HepG2 (cell line): Measurements from ENCODE around the gene CASD1. TPM values are rescaled to one million over a fixed set of nuclear protein-coding genes. Genes with fewer than 3 reads are reported as not detected.

Source experiments
- CCAR2 ChIP-seq: fragments of 200-400 bp; formaldehyde crosslinking; optimal IDR thresholded peaks from 2 replicates; pipeline ENCODE3; 2018; ENCODE audit warnings: low read depth, mild to moderate bottlenecking, low read length, moderate library complexity
- KLF6 ChIP-seq: IDR thresholded peaks from 2 replicates; pipeline ENCODE4 v1.8.0; 2016; ENCODE audit warnings: missing biosample characterization, missing genetic modification reagents
- MED1 ChIP-seq: sonication (generic); formaldehyde crosslinking; IDR thresholded peaks from 2 replicates; pipeline ENCODE4 v1.4.0; 2020; ENCODE audit warnings: missing genetic modification reagents
- MEIS2 ChIP-seq: sonication (generic); formaldehyde crosslinking; IDR thresholded peaks from 2 replicates; pipeline ENCODE4 v1.9.0; 2021; ENCODE audit warnings: mild to moderate bottlenecking, missing genetic modification reagents
- NR2F1 ChIP-seq, 2 experiments: fragments of 450-650 bp in 1 of 2; formaldehyde crosslinking in 1 of 2; IDR thresholded peaks; 2 replicates each; pipeline versions ENCODE4 v1.5.0 to v1.6.1; 2016 to 2020; ENCODE audit warnings: mild to moderate bottlenecking in 1 of 2, missing compliant biosample characterization in 1 of 2, missing genetic modification reagents in 1 of 2, moderate library complexity in 1 of 2
- PAF1 ChIP-seq: IDR thresholded peaks from 2 replicates; pipeline ENCODE4 v1.6.1; 2016; ENCODE audit warnings: missing genetic modification reagents, missing compliant biosample characterization
- PHF20 ChIP-seq: sonication (generic); formaldehyde crosslinking; IDR thresholded peaks from 2 replicates; pipeline ENCODE4 v1.5.0; 2020; ENCODE audit warnings: mild to moderate bottlenecking, missing genetic modification reagents
- SOX13 ChIP-seq, 3 experiments: fragments of 450-650 bp in 1 of 3; sonication (generic) in 1 of 3; formaldehyde crosslinking in 1 of 3; IDR thresholded peaks in 2 of 3; conservative IDR thresholded peaks in 1 of 3; 2 replicates each; pipeline versions ENCODE4 v1.5.0 to v1.6.1; 2016 to 2020; ENCODE audit warnings: antibody characterized with exemption in 1 of 3, mild to moderate bottlenecking in 1 of 3, missing compliant biosample characterization in 1 of 3, missing genetic modification reagents in 1 of 3, moderate library complexity in 1 of 3
- ZBTB7B ChIP-seq: sonication (generic); formaldehyde crosslinking; IDR thresholded peaks from 2 replicates; pipeline ENCODE4 v1.4.0; 2020; ENCODE audit warnings: missing genetic modification reagents
- ZC3H13 ChIP-seq: sonication (generic); formaldehyde crosslinking; IDR thresholded peaks from 2 replicates; pipeline ENCODE4 v1.8.1; 2023; ENCODE audit warnings: mild to moderate bottlenecking, missing genetic modification reagents, moderate library complexity
- ZEB1 ChIP-seq: IDR thresholded peaks from 2 replicates; pipeline ENCODE4 v1.6.1; 2012; ENCODE audit warnings: mild to moderate bottlenecking, low read depth, inconsistent platforms; ENCODE audit not compliant: insufficient replicate concordance
- ZIK1 ChIP-seq: sonication (generic); formaldehyde crosslinking; IDR thresholded peaks from 2 replicates; pipeline ENCODE4 v1.5.0; 2020; ENCODE audit warnings: mild to moderate bottlenecking, low read depth, missing genetic modification reagents, borderline replicate concordance
- ZNF354B ChIP-seq: sonication (generic); formaldehyde crosslinking; IDR thresholded peaks from 2 replicates; pipeline ENCODE4 v1.8.0; 2022; ENCODE audit warnings: mild to moderate bottlenecking, missing genetic modification reagents
- ZNF567 ChIP-seq: sonication (generic); formaldehyde crosslinking; IDR thresholded peaks from 2 replicates; pipeline ENCODE4 v1.8.1; 2023; ENCODE audit warnings: mild to moderate bottlenecking, missing genetic modification reagents, borderline replicate concordance
- polyA plus RNA-seq, 8 experiments: library from polyadenylated mRNA; depleted of rRNA in 3 of 8; stranded (reverse) in 7 of 8; unstranded in 1 of 8; fragments of >200 nt; fragmentation: Illumina TruSeq in 4 of 8; extraction: Trizol in 4 of 8; gene quantifications; 2 replicates each; pipeline versions ENCODE4 v1.2.1 to v1.2.3, GENCODE V29; 2011 to 2016; ENCODE audit warnings: low read depth in 4 of 8, missing spikeins in 1 of 8, mixed read lengths in 1 of 8; ENCODE audit not compliant: insufficient read depth in 1 of 8
- total RNA-seq, 5 experiments: library from RNA; depleted of rRNA; stranded (reverse); fragments of >200 nt; fragmentation: Illumina TruSeq; extraction: Trizol; gene quantifications; 2 replicates each; pipeline ENCODE4 v1.2.3, GENCODE V29; 2016; ENCODE audit warnings: low read depth in 1 of 5
- TF ChIP-seq, protein P1 (sequence below): sonication (generic); formaldehyde crosslinking; IDR thresholded peaks from 2 replicates; pipeline ENCODE4; 2020; ENCODE audit warnings: missing genetic modification reagents, mild to moderate bottlenecking, borderline replicate concordance
- TF ChIP-seq, protein P2 (sequence below): sonication (generic); formaldehyde crosslinking; IDR thresholded peaks from 2 replicates; pipeline ENCODE4 v1.8.0; 2022; ENCODE audit warnings: missing genetic modification reagents, mild to moderate bottlenecking, moderate library complexity, borderline replicate concordance
- TF ChIP-seq, protein P3 (sequence below): sonication (generic); formaldehyde crosslinking; IDR thresholded peaks from 2 replicates; pipeline ENCODE4 v1.8.1; 2023; ENCODE audit warnings: mild to moderate bottlenecking, inconsistent platforms, moderate library complexity, missing genetic modification reagents, borderline replicate concordance
- TF ChIP-seq, protein P4 (sequence below): fragments of 450-650 bp; IDR thresholded peaks from 2 replicates; pipeline ENCODE4 v1.6.1; 2017
- TF ChIP-seq, protein P5 (sequence below): sonication (generic); formaldehyde crosslinking; IDR thresholded peaks from 2 replicates; pipeline ENCODE4 v1.5.0; 2020; ENCODE audit warnings: mild to moderate bottlenecking, low read depth, missing genetic modification reagents, borderline replicate concordance

Gene CASD1
- total and polyA plus RNA-seq, 2 of the 13 experiments (the other 11 are each of a cell fraction or from before 2014, with no cell fraction given), result 22.9 to 32.6 TPM

DNA sequence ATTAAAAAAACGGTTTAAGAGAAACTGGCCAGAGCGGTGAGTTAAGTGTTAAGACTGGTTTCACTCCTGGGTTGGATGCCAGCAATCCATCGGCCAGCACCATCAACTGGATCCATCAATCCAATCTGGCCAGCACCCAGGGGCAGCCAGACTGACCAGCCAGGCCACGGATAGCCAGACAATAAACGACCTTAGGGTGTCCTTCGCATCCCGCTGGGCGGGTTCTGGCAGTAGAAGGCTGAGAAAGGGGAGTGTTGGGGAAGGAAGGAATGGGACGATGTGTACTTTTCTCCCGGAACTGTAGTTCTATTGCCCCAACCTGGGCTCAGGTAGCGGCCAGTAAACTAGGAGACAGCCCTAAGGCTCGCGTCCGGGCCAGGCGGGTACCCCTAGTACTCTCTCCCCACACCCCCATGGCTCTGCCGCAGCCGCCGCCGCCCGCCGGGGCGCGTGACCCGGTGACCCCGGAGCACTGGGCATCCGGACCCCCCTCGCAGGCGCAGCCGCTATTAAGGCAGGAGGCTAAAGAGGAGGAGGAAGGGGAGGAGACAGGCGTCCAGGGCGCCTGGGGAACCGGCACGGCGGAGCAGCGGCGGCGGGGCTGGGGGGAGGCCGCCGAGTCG lies at the start of gene CASD1 (continued):
- TF ChIP-seq, protein P1, sequence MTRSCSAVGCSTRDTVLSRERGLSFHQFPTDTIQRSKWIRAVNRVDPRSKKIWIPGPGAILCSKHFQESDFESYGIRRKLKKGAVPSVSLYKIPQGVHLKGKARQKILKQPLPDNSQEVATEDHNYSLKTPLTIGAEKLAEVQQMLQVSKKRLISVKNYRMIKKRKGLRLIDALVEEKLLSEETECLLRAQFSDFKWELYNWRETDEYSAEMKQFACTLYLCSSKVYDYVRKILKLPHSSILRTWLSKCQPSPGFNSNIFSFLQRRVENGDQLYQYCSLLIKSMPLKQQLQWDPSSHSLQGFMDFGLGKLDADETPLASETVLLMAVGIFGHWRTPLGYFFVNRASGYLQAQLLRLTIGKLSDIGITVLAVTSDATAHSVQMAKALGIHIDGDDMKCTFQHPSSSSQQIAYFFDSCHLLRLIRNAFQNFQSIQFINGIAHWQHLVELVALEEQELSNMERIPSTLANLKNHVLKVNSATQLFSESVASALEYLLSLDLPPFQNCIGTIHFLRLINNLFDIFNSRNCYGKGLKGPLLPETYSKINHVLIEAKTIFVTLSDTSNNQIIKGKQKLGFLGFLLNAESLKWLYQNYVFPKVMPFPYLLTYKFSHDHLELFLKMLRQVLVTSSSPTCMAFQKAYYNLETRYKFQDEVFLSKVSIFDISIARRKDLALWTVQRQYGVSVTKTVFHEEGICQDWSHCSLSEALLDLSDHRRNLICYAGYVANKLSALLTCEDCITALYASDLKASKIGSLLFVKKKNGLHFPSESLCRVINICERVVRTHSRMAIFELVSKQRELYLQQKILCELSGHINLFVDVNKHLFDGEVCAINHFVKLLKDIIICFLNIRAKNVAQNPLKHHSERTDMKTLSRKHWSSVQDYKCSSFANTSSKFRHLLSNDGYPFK (CRISPR knock-in tag), result no peak
- TF ChIP-seq ZNF354B (CRISPR knock-in tag) (no peak), ZBTB7B (CRISPR knock-in tag) (peak; percentile 56; the same call in 1 of the 2 replicates), ZC3H13 (no peak), PHF20 (CRISPR knock-in tag) (peak; percentile 12; the same call in 1 of the 2 replicates), ZEB1 (peak; percentile 38), KLF6 (CRISPR knock-in tag) (no peak), ZIK1 (CRISPR knock-in tag) (no peak), SOX13 (IDR thresholded peaks at IDR 0.05) (no peak), SOX13 (CRISPR knock-in tag; conservative IDR thresholded peaks at IDR 0.05 in 1 of 2, IDR thresholded peaks at IDR 0.05 in 1 of 2) (no peak), CCAR2 (no peak), ZNF567 (0 out of 2 replicates have a peak, but pooled peaks have one; percentile 25), MEIS2 (CRISPR knock-in tag) (no peak; the same call in 1 of the 2 replicates), MED1 (no peak), PAF1 (CRISPR knock-in tag) (no peak), NR2F1 (CRISPR knock-in tag; IDR thresholded peaks at IDR 0.05) (peak; percentile 76 to 78)
- TF ChIP-seq, protein P2, sequence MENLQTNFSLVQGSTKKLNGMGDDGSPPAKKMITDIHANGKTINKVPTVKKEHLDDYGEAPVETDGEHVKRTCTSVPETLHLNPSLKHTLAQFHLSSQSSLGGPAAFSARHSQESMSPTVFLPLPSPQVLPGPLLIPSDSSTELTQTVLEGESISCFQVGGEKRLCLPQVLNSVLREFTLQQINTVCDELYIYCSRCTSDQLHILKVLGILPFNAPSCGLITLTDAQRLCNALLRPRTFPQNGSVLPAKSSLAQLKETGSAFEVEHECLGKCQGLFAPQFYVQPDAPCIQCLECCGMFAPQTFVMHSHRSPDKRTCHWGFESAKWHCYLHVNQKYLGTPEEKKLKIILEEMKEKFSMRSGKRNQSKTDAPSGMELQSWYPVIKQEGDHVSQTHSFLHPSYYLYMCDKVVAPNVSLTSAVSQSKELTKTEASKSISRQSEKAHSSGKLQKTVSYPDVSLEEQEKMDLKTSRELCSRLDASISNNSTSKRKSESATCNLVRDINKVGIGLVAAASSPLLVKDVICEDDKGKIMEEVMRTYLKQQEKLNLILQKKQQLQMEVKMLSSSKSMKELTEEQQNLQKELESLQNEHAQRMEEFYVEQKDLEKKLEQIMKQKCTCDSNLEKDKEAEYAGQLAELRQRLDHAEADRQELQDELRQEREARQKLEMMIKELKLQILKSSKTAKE (CRISPR knock-in tag), result peak; percentile 73; the same call in 1 of the 2 replicates
- TF ChIP-seq, protein P3, sequence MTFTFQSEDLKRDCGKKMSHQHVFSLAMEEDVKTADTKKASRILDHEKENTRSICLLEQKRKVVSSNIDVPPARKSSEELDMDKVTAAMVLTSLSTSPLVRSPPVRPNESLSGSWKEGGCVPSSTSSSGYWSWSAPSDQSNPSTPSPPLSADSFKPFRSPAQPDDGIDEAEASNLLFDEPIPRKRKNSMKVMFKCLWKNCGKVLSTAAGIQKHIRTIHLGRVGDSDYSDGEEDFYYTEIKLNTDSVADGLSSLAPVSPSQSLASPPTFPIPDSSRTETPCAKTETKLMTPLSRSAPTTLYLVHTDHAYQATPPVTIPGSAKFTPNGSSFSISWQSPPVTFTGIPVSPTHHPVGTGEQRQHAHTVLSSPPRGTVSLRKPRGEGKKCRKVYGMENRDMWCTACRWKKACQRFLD, result no peak
- TF ChIP-seq, protein P4, sequence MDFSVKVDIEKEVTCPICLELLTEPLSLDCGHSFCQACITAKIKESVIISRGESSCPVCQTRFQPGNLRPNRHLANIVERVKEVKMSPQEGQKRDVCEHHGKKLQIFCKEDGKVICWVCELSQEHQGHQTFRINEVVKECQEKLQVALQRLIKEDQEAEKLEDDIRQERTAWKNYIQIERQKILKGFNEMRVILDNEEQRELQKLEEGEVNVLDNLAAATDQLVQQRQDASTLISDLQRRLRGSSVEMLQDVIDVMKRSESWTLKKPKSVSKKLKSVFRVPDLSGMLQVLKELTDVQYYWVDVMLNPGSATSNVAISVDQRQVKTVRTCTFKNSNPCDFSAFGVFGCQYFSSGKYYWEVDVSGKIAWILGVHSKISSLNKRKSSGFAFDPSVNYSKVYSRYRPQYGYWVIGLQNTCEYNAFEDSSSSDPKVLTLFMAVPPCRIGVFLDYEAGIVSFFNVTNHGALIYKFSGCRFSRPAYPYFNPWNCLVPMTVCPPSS, result no peak
- TF ChIP-seq, protein P5, sequence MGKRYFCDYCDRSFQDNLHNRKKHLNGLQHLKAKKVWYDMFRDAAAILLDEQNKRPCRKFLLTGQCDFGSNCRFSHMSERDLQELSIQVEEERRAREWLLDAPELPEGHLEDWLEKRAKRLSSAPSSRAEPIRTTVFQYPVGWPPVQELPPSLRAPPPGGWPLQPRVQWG (CRISPR knock-in tag), result no peak
